ENCODE measurements around the gene ENPP6. TPM values are rescaled to one million over a fixed set of nuclear protein-coding genes. Genes with fewer than 3 reads are reported as not detected.

The ENPP6 gene
- total RNA-seq, 1 experiment from 2014 or later, result not detected

- no peaks in the 10 kb centered on the region for H3K9me3 Mint-ChIP-seq (ENCODE audit: unreplicated experiment)
- H3K36me3 Mint-ChIP-seq (ENCODE audit: insufficient read depth, unreplicated experiment), result no peaks in the 10 kb centered on the region
- DNase-seq, result no peak
- H3K27me3 Mint-ChIP-seq (ENCODE audit: insufficient read depth, unreplicated experiment), result peaks cover 2% of the 10 kb centered on the region
- no peak overlapping the region for H3K4me3 Mint-ChIP-seq (ENCODE audit: unreplicated experiment)
- intact Hi-C loops (cut with micrococcal nuclease; ENCODE audit: unreplicated experiment), result no loop called here
- ChIA-PET CTCF (no interaction called here), POLR2A (interaction anchor here (0.5 kb wide), 1 partner anchor 373 kb away, joined by 4 read pairs; no protein-coding TSS in a partner anchor)
- TF ChIP-seq, protein P1, sequence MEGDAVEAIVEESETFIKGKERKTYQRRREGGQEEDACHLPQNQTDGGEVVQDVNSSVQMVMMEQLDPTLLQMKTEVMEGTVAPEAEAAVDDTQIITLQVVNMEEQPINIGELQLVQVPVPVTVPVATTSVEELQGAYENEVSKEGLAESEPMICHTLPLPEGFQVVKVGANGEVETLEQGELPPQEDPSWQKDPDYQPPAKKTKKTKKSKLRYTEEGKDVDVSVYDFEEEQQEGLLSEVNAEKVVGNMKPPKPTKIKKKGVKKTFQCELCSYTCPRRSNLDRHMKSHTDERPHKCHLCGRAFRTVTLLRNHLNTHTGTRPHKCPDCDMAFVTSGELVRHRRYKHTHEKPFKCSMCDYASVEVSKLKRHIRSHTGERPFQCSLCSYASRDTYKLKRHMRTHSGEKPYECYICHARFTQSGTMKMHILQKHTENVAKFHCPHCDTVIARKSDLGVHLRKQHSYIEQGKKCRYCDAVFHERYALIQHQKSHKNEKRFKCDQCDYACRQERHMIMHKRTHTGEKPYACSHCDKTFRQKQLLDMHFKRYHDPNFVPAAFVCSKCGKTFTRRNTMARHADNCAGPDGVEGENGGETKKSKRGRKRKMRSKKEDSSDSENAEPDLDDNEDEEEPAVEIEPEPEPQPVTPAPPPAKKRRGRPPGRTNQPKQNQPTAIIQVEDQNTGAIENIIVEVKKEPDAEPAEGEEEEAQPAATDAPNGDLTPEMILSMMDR (IDR thresholded peaks at IDR 0.05; ENCODE audit: insufficient read depth in 1 of 2, low read depth in 1 of 2, low read length in 1 of 2, severe bottlenecking in 1 of 2, unreplicated experiment in 1 of 2), result no peak
- H3K9me3 ChIP-seq, result no peaks in the 10 kb centered on the region
- no peaks in the 10 kb centered on the region for H3K4me1 ChIP-seq
- H3K4me1 Mint-ChIP-seq (ENCODE audit: low read depth, unreplicated experiment), result no peaks in the 10 kb centered on the region
- no peak overlapping the region for H3K4me3 ChIP-seq (ENCODE audit: low read depth, low read length)
- H3K36me3 ChIP-seq (ENCODE audit: control insufficient read depth, insufficient read depth, low read length), result no peaks in the 10 kb centered on the region
- no TSS peak for BruUV-seq (replicated peaks)
- H3K27ac Mint-ChIP-seq (ENCODE audit: unreplicated experiment), result no peak overlapping the region
- no peaks in the 10 kb centered on the region for H3K27me3 ChIP-seq (replicated peaks; ENCODE audit: control insufficient read depth, insufficient read depth, low read length)
Observed at GRCh38 chr4:184248216-184248615, 30.5 kb upstream of the ENPP6 start.

DNA sequence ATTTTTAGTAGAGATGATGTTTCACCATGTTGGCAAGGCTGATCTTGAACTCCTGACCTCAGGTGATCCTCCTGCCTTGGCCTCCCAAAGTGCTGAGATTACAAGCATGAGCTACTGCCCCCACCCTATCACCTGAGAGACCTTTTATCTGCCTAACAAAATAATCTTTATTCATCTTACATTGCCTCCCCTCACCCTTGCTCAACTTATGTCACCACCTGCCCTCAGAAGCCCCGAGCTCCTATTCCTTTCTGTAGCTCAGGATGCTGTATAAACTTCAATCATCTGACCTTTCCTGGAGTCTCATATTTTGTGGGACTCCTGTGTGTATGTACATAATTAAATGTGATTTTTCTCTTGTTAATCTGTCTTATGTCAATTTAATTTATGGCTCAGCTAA is 29.7 kb upstream of the ENPP6 start:
- Histone ChIP-seq H3K27me3 (replicated peaks; ENCODE audit: control insufficient read depth, insufficient read depth, low read length) (no peaks in the 10 kb centered on the region), H3K4me3 (ENCODE audit: low read depth, low read length) (no peak overlapping the region), H3K9me3 (no peaks in the 10 kb centered on the region), H3K36me3 (ENCODE audit: control insufficient read depth, insufficient read depth, low read length) (no peaks in the 10 kb centered on the region), H3K4me1 (no peaks in the 10 kb centered on the region)
- Mint-ChIP-seq H3K27ac (ENCODE audit: unreplicated experiment) (no peak overlapping the region), H3K36me3 (ENCODE audit: insufficient read depth, unreplicated experiment) (no peaks in the 10 kb centered on the region), H3K27me3 (ENCODE audit: insufficient read depth, unreplicated experiment) (peaks cover 2% of the 10 kb centered on the region), H3K4me3 (ENCODE audit: unreplicated experiment) (no peak overlapping the region), H3K9me3 (ENCODE audit: unreplicated experiment) (no peaks in the 10 kb centered on the region), H3K4me1 (ENCODE audit: low read depth, unreplicated experiment) (no peaks in the 10 kb centered on the region)
- no TSS peak for BruUV-seq (replicated peaks)
- TF ChIP-seq, protein P1 (IDR thresholded peaks at IDR 0.05; ENCODE audit: insufficient read depth in 1 of 2, low read depth in 1 of 2, low read length in 1 of 2, severe bottlenecking in 1 of 2, unreplicated experiment in 1 of 2), result no peak
- no peak for DNase-seq
- ChIA-PET CTCF (interaction anchor here (0.6 kb wide), 1 partner anchor 415 kb away, joined by 4 read pairs; no protein-coding TSS in a partner anchor), POLR2A (interaction anchor here (0.5 kb wide), 1 partner anchor 373 kb away, joined by 4 read pairs; no protein-coding TSS in a partner anchor)
- intact Hi-C loops (cut with micrococcal nuclease; ENCODE audit: unreplicated experiment), result no loop called here

- no peaks in the 10 kb centered on the region for H3K9me3 Mint-ChIP-seq (ENCODE audit: unreplicated experiment)
- no peak for DNase-seq
- no peak overlapping the region for H3K27ac Mint-ChIP-seq (ENCODE audit: unreplicated experiment)
- no peaks in the 10 kb centered on the region for H3K36me3 ChIP-seq (ENCODE audit: control insufficient read depth, insufficient read depth, low read length)
- H3K4me1 Mint-ChIP-seq (ENCODE audit: low read depth, unreplicated experiment), result no peaks in the 10 kb centered on the region
- ChIA-PET POLR2A (no interaction called here), CTCF (interaction anchor here (0.7 kb wide), 1 partner anchor 35 kb away, joined by 4 read pairs; no protein-coding TSS in a partner anchor)
- no peak overlapping the region for H3K4me3 Mint-ChIP-seq (ENCODE audit: unreplicated experiment)
- H3K9me3 ChIP-seq, result no peaks in the 10 kb centered on the region
- no peaks in the 10 kb centered on the region for H3K36me3 Mint-ChIP-seq (ENCODE audit: insufficient read depth, unreplicated experiment)
- no TSS peak for BruUV-seq (replicated peaks)
- TF ChIP-seq, protein P1 (IDR thresholded peaks at IDR 0.05; ENCODE audit: insufficient read depth in 1 of 2, low read depth in 1 of 2, low read length in 1 of 2, severe bottlenecking in 1 of 2, unreplicated experiment in 1 of 2), result no peak
- no peak overlapping the region for H3K4me3 ChIP-seq (ENCODE audit: low read depth, low read length)
- intact Hi-C loops (cut with micrococcal nuclease; ENCODE audit: unreplicated experiment), result no loop called here
- no peaks in the 10 kb centered on the region for H3K27me3 ChIP-seq (replicated peaks; ENCODE audit: control insufficient read depth, insufficient read depth, low read length)
- H3K4me1 ChIP-seq, result no peaks in the 10 kb centered on the region
- H3K27me3 Mint-ChIP-seq (ENCODE audit: insufficient read depth, unreplicated experiment), result peaks cover 2% of the 10 kb centered on the region
Observed at GRCh38 chr4:184246426-184246825, 28.8 kb upstream of the ENPP6 start.
